Adrenal gland (tissue), 5 donors: ENCODE data around the gene METAP1.

Source experiments
- POLR2A ChIP-seq, 2 donors: fragments of 450-650 bp; IDR thresholded peaks; one replicate each; pipeline ENCODE4 v1.6.1; 2017; ENCODE audit warnings: antibody characterized with exemption in 2 of 2, mild to moderate bottlenecking in 2 of 2, moderate library complexity in 1 of 2
- TF ChIP-seq, protein P1 (sequence below), 6 experiments: fragments of 450-650 bp in 4 of 6; fragments of 200-600 bp in 2 of 6; sonication (generic) in 1 of 6; IDR thresholded peaks; 1 replicate in 5 of 6; 2 replicates in 1 of 6; pipeline versions ENCODE4 v1.5.1 to v1.8.0; 2016 to 2021; ENCODE audit warnings: antibody characterized with exemption in 6 of 6, mild to moderate bottlenecking in 2 of 6, moderate library complexity in 1 of 6
- donor health status: DM: no; HTN: no; CAD: no.

DNA sequence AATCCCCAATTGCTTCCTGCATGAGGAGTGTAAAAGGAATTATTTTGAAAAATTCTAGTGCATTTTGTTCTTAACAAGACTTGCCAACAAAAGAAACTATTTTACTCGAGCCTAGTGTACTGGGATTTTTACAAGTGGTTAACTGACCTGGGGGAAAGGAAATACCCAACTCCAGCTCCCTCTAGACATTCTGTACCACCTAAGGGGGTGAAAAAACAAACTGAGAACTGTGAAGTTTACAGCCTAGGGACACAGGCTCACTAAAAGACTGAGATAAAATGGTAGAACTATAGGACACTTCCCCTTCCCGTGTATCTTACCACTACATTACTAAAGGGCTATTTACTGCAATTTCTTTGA is 95.7 kb downstream of the METAP1 start:
- TF ChIP-seq POLR2A (IDR thresholded peaks at IDR 0.05), result no peak
- TF ChIP-seq, protein P1, sequence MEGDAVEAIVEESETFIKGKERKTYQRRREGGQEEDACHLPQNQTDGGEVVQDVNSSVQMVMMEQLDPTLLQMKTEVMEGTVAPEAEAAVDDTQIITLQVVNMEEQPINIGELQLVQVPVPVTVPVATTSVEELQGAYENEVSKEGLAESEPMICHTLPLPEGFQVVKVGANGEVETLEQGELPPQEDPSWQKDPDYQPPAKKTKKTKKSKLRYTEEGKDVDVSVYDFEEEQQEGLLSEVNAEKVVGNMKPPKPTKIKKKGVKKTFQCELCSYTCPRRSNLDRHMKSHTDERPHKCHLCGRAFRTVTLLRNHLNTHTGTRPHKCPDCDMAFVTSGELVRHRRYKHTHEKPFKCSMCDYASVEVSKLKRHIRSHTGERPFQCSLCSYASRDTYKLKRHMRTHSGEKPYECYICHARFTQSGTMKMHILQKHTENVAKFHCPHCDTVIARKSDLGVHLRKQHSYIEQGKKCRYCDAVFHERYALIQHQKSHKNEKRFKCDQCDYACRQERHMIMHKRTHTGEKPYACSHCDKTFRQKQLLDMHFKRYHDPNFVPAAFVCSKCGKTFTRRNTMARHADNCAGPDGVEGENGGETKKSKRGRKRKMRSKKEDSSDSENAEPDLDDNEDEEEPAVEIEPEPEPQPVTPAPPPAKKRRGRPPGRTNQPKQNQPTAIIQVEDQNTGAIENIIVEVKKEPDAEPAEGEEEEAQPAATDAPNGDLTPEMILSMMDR (IDR thresholded peaks at IDR 0.05), result no peak
